ENCODE measurements around the gene PCGF3.
"Not testable (repeated sequence)": the region's sequence is repeated elsewhere in the genome, so short reads cannot be mapped to it uniquely, and the experiment has no call there.

Gene PCGF3

GRCh38 chr4:770022-770421, 64.4 kb downstream of the PCGF3 start:
- no peak for TF ChIP-seq CTCF (IDR thresholded peaks at IDR 0.05; ENCODE audit: low read depth, low read length)
- DNase-seq (ENCODE audit: extremely low read depth, low read depth) = no peak

DNA sequence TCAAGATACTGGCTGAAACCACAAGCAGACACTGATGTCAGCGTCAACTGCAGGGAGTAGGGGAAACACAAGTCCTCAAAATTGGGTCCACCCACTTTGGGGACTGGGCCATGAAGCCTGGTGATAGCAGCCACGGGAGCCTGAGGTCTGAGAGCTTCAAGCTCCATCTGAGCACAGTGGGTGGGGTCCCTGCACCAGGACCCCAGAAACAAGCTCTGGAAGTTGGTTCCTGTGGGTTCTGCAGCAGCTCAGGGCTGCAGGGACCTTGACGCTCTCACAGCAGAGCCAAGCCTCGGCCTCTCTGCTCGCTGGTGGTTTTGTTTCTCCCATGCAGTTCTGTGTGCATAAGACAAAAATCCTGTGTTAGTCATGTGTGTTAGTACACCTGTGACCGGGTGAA, 65.8 kb downstream of the PCGF3 start:
- DNase-seq (ENCODE audit: extremely low read depth, low read depth) = no peak
- no peak for TF ChIP-seq CTCF (IDR thresholded peaks at IDR 0.05; ENCODE audit: low read depth, low read length)

- no peak for TF ChIP-seq CTCF (IDR thresholded peaks at IDR 0.05; ENCODE audit: low read depth, low read length)
- no peak for DNase-seq (ENCODE audit: extremely low read depth, low read depth)
Measured at GRCh38 chr4:772118-772517, 66.5 kb downstream of the PCGF3 start.

DNA sequence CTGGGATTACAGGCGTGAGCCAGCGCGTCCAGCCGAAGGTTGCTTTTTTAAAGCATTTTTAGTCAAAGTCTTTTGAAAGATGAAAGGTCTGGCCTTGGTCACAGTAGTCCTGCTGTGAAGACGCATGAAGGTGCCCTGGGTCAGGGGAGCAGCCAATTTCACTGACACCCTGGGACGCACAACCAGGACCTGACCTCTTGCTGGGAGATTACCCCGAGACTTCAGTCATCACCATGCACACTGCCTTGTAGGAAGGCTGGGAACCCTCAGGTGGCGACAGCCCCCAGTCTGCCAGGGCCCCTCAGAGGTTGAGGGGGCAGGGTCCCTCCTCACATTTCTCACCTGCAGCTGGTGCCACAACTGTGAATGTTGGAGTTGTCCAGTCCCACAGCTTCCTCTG, 67.1 kb downstream of the PCGF3 start:
- no peak for DNase-seq (ENCODE audit: extremely low read depth, low read depth)
- TF ChIP-seq CTCF (IDR thresholded peaks at IDR 0.05; ENCODE audit: low read depth, low read length) = no peak

DNA sequence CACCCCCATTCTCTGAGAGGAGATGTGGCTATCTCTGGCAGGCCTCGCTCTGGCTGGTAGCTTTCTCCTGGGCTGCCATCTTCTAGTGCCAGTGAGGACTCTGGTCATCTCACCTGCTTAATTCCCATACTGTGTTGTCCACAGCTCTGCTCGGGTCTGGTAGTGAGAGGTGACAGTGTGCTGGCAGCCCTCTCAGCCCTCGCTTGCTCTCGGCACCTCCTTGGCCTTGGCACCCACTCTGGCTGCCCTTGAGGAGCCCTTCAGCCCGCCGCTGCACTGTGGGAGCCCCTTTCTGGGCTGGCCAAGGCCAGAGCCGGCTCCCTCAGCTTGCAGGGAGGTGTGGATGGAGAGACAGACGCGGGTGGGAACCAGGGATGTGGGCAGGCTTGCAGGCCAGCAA, 67.6 kb downstream of the PCGF3 start:
- no peak for TF ChIP-seq CTCF (IDR thresholded peaks at IDR 0.05; ENCODE audit: low read depth, low read length)
- no peak for DNase-seq (ENCODE audit: extremely low read depth, low read depth)

- not testable (repeated sequence) for DNase-seq (ENCODE audit: extremely low read depth, low read depth)
Measured at GRCh38 chr4:774419-775092, 68.9 kb downstream of the PCGF3 start.

GRCh38 chr4:775485-775884, 69.9 kb downstream of the PCGF3 start:
- DNase-seq (ENCODE audit: extremely low read depth, low read depth) = not testable (repeated sequence)

DNA sequence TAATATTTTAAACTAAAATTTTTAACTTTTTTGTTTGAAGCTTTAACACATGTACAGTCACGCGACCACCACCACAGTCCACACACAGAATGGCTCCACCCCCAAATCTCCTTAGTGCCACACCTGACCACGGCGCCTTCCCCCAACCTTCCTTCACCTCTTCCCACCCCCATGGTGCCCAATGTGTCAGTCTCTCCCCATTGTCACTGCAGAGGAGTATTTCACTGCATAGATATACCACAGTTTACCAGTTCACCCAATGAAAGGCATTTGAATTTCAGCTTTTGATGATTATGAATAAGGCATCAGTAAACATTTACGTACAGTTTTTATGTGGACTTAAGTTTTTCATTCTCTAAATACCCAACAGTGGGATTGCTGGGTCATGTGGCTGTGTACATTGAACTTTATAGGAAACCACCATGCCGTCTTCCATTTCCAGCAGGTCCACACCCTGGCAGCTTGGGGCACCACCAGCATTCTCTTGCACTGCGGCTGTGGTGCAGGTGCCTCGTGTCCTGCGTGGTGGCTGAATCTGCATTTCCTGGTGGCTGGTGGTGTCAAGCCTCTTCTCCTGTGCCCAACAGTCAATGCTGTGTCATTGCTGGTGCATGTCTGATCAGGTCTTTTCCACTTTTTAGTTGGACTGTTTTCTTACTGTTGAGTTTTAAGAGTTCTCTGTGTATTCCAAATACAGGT, 71.3 kb downstream of the PCGF3 start:
- no peak for TF ChIP-seq CTCF (IDR thresholded peaks at IDR 0.05; ENCODE audit: low read depth, low read length)
- no peak for DNase-seq (ENCODE audit: extremely low read depth, low read depth)

All from AG09319 (cell line).